CD14-positive monocyte (primary cell): ENCODE results near the gene SPTBN1. TPM values are rescaled to one million over a fixed set of nuclear protein-coding genes. Genes with fewer than 3 reads are reported as not detected.

ENCODE experiments used
- DNase-seq, 3 donors: peaks; one replicate each; pipeline ENCODE4 v3.0.0-alpha.2; 2011 to 2022
- H2AFZ ChIP-seq: 2 replicates; pipeline ENCODE4 v1.6.0; 2012; ENCODE audit warnings: mild to moderate bottlenecking, low read depth, low read length, inconsistent platforms; ENCODE audit not compliant: insufficient read depth, poor library complexity, severe bottlenecking
- H3K27ac ChIP-seq, 2 donors: 1 replicate in 1 of 2; 2 replicates in 1 of 2; pipeline ENCODE4 v1.5.1; 2012 to 2013; ENCODE audit warnings: low read length in 2 of 2, control low read depth in 1 of 2, inconsistent platforms in 1 of 2, low read depth in 1 of 2, mild to moderate bottlenecking in 1 of 2
- H3K27me3 ChIP-seq, 2 donors: one replicate each; pipeline versions ENCODE4 v1.6.0 to v1.6.1; 2011 to 2013; ENCODE audit warnings: low read length in 2 of 2; ENCODE audit not compliant: control insufficient read depth in 2 of 2, insufficient read depth in 2 of 2
- H3K36me3 ChIP-seq, 2 donors: replicated peaks in 1 of 2; 1 replicate in 1 of 2; 2 replicates in 1 of 2; pipeline versions ENCODE4 v1.5.1 to v1.6.1; 2012 to 2013; ENCODE audit warnings: low read length in 2 of 2, control low read depth in 1 of 2, inconsistent platforms in 1 of 2, mild to moderate bottlenecking in 1 of 2; ENCODE audit not compliant: insufficient read depth in 2 of 2, control insufficient read depth in 1 of 2
- H3K4me1 ChIP-seq, 2 donors: 1 replicate in 1 of 2; 2 replicates in 1 of 2; pipeline versions ENCODE4 v1.5.1 to v1.6.1; 2012 to 2013; ENCODE audit warnings: low read length in 2 of 2, control low read depth in 1 of 2, inconsistent platforms in 1 of 2, mild to moderate bottlenecking in 1 of 2, moderate library complexity in 1 of 2; ENCODE audit not compliant: insufficient read depth in 2 of 2, control insufficient read depth in 1 of 2
- H3K4me2 ChIP-seq: replicated peaks from 2 replicates; pipeline ENCODE3; 2012; ENCODE audit warnings: low read length, moderate library complexity, mild to moderate bottlenecking; ENCODE audit not compliant: poor library complexity, severe bottlenecking; ENCODE audit errors: extremely low read depth
- H3K4me3 ChIP-seq, 3 experiments: fragments of 200-600 bp in 1 of 3; sonication (generic) in 1 of 3; replicated peaks in 1 of 3; 1 replicate in 2 of 3; 2 replicates in 1 of 3; pipeline ENCODE4 v1.5.1; 2011 to 2013; ENCODE audit warnings: low read length in 3 of 3, mild to moderate bottlenecking in 3 of 3, control low read depth in 2 of 3, low read depth in 2 of 3, inconsistent platforms in 1 of 3, moderate library complexity in 1 of 3
- H3K79me2 ChIP-seq: 2 replicates; pipeline ENCODE4 v1.6.0; 2012; ENCODE audit warnings: mild to moderate bottlenecking, control low read depth, inconsistent platforms, low read length, moderate library complexity; ENCODE audit not compliant: insufficient read depth
- H3K9ac ChIP-seq: 2 replicates; pipeline ENCODE4 v1.6.0; 2017; ENCODE audit warnings: low read length, mild to moderate bottlenecking; ENCODE audit not compliant: insufficient read depth, poor library complexity, severe bottlenecking
- H3K9me3 ChIP-seq, 2 donors: replicated peaks in 1 of 2; 1 replicate in 1 of 2; 2 replicates in 1 of 2; pipeline versions ENCODE4 v1.5.1 to v1.6.1; 2012 to 2013; ENCODE audit warnings: low read length in 2 of 2, control low read depth in 1 of 2; ENCODE audit not compliant: control insufficient read depth in 1 of 2, insufficient read depth in 1 of 2
- H4K20me1 ChIP-seq: 2 replicates; pipeline ENCODE4 v1.6.0; 2012; ENCODE audit warnings: mild to moderate bottlenecking, low read length, control low read depth, moderate library complexity; ENCODE audit not compliant: insufficient read depth
- H3K27ac Mint-ChIP-seq, 7 donors: one replicate each; pipeline ENCODE4 v1.8.0; 2020; ENCODE audit warnings: mild to moderate bottlenecking in 7 of 7, mixed read lengths in 7 of 7, moderate library complexity in 6 of 7, inconsistent platforms in 2 of 7
- H3K27me3 Mint-ChIP-seq, 3 donors: one replicate each; pipeline ENCODE4 v1.8.0; 2021 to 2022; ENCODE audit warnings: low read depth in 3 of 3, mild to moderate bottlenecking in 3 of 3, mixed read lengths in 3 of 3, moderate library complexity in 3 of 3, inconsistent platforms in 1 of 3
- H3K36me3 Mint-ChIP-seq, 2 donors: one replicate each; pipeline ENCODE4 v1.8.0; 2020; ENCODE audit warnings: mixed read lengths in 2 of 2, inconsistent platforms in 1 of 2, mild to moderate bottlenecking in 1 of 2
- H3K4me1 Mint-ChIP-seq: one replicate; pipeline ENCODE4 v1.8.0; 2020; ENCODE audit warnings: mild to moderate bottlenecking, mixed read lengths
- H3K4me3 Mint-ChIP-seq, 2 donors: one replicate each; pipeline ENCODE4 v1.8.0; 2020; ENCODE audit warnings: mild to moderate bottlenecking in 2 of 2, mixed read lengths in 2 of 2, moderate library complexity in 1 of 2
- H3K9me3 Mint-ChIP-seq, 7 donors: one replicate each; pipeline ENCODE4 v1.8.0; 2020 to 2022; ENCODE audit warnings: mixed read lengths in 7 of 7, mild to moderate bottlenecking in 6 of 7, moderate library complexity in 6 of 7, inconsistent platforms in 2 of 7
- CTCF ChIP-seq: fragments of 200-600 bp; IDR thresholded peaks from one replicate; pipeline ENCODE4 v1.8.0; 2022; ENCODE audit warnings: antibody characterized with exemption, mild to moderate bottlenecking
- WGBS: methylation state at CpG from one replicate; pipeline ENCODE4 v1.1.5; 2013; ENCODE audit warnings: missing lambda C conversion rate; ENCODE audit not compliant: insufficient coverage; 5-methylcytosine and 5-hydroxymethylcytosine counted together
- intact Hi-C, 2 donors: fragments of 100-400 bp; cut with micrococcal nuclease; formaldehyde crosslinking; loops; one replicate each; pipeline versions ENCODE4 v1.15.0 to v1.15.1; 2023
- polyA plus RNA-seq, 3 donors: library from polyadenylated mRNA; depleted of rRNA in 1 of 3; unstranded in 2 of 3; stranded (reverse) in 1 of 3; fragments of 300-500 nt in 2 of 3; fragments of >200 nt in 1 of 3; fragmentation: Illumina TruSeq in 2 of 3; gene quantifications; 1 replicate in 2 of 3; 2 replicates in 1 of 3; pipeline ENCODE4 v1.2.3, GENCODE V29; 2012 to 2021

The SPTBN1 gene
- polyA plus RNA-seq, 3 donors: 0.79 to 2.8 (median 1.7) TPM

DNA sequence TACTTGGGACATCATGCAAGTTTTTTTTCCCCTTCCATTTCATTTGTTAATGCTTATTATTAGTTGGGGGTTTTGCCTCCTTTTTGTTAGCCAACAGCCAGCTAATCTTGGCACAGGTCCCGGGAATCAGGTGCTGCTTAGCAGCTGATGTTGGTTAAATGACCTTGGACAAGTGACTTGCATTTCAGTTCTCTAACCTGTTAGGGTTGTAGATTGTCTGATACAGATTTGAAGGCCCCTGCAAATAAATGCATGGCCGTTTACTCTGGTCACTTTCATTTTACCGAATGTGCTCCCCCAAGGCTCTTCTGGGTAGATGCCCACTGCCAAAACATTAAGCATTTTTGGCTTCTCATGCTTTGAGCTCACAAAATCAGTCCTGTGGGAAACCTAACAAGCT, 120.9 kb downstream of the SPTBN1 start:
- Histone ChIP-seq H3K4me2 (no peak overlapping the region), H3K79me2 (peaks cover 87% of the 10 kb centered on the region)
- WGBS: 25% methylated on average over 1 of the region's 3 CpGs

GRCh38 chr2:54577944-54578647, 122.0 kb downstream of the SPTBN1 start:
- TF ChIP-seq CTCF: no peak
- Histone ChIP-seq H3K4me2 (no peak overlapping the region), H3K4me3 (no peak overlapping the region), H3K79me2 (peaks cover 87% of the 10 kb centered on the region), H3K9me3 (no peaks in the 10 kb centered on the region), H3K27me3 (no peaks in the 10 kb centered on the region), H3K36me3 (no peaks in the 10 kb centered on the region), H3K9ac (no peak overlapping the region), H3K27ac (no peak overlapping the region), H4K20me1 (no peaks in the 10 kb centered on the region), H2AFZ (no peak overlapping the region), H3K4me1 (peaks cover 45 to 50% of the 10 kb centered on the region in 2 donors)
- intact Hi-C loops: loop anchor here in 1 of 2 donors (10.0 kb wide), 1 partner anchor 53 kb away; no protein-coding TSS in a partner anchor
- no peak overlapping the region for H3K27ac Mint-ChIP-seq
- peaks cover 11 to 12% of the 10 kb centered on the region in 2 donors for H3K36me3 Mint-ChIP-seq
- WGBS: 60% methylated on average over 4 of the region's 6 CpGs
- peaks cover 64% of the 10 kb centered on the region for H3K4me1 Mint-ChIP-seq
- no peak overlapping the region for H3K4me3 Mint-ChIP-seq
- DNase-seq: no peak
- no peaks in the 10 kb centered on the region for H3K27me3 Mint-ChIP-seq
- H3K9me3 Mint-ChIP-seq: no peaks in the 10 kb centered on the region

More for the DNA sequence above, 120.9 kb downstream of the SPTBN1 start:
- Histone ChIP-seq H3K9ac (no peak overlapping the region), H3K4me3 (no peak overlapping the region), H2AFZ (no peak overlapping the region), H3K4me1 (peaks cover 44 to 52% of the 10 kb centered on the region in 2 donors), H4K20me1 (no peaks in the 10 kb centered on the region), H3K27ac (no peak overlapping the region), H3K9me3 (no peaks in the 10 kb centered on the region), H3K36me3 (no peaks in the 10 kb centered on the region), H3K27me3 (no peaks in the 10 kb centered on the region)
- intact Hi-C loops: loop anchor here in 1 of 2 donors (10.0 kb wide), 1 partner anchor 52 kb away; no protein-coding TSS in a partner anchor
- H3K4me3 Mint-ChIP-seq: no peak overlapping the region
- no peak for TF ChIP-seq CTCF
- H3K27me3 Mint-ChIP-seq: no peaks in the 10 kb centered on the region
- no peaks in the 10 kb centered on the region for H3K9me3 Mint-ChIP-seq
- H3K27ac Mint-ChIP-seq: no peak overlapping the region
- no peak for DNase-seq
- H3K36me3 Mint-ChIP-seq: peaks cover 12 to 16% of the 10 kb centered on the region in 2 donors
- H3K4me1 Mint-ChIP-seq: peaks cover 72% of the 10 kb centered on the region
